PFSK-1 (cell line): ENCODE data around the gene OAT.

Experiments
- POLR2AphosphoS5 ChIP-seq: IDR thresholded peaks from 2 replicates; pipeline ENCODE4 v1.6.1; 2012; ENCODE audit warnings: low read depth, mild to moderate bottlenecking, control low read depth, low read length, moderate library complexity
- SIN3A ChIP-seq: IDR thresholded peaks from 2 replicates; pipeline ENCODE4 v1.6.1; 2012; ENCODE audit warnings: mild to moderate bottlenecking, low read length, moderate library complexity, borderline replicate concordance; ENCODE audit not compliant: insufficient read depth
- TF ChIP-seq, protein P1 (sequence below), 2 experiments: IDR thresholded peaks; 2 replicates each; pipeline versions ENCODE4 v1.6.1 to v1.8.0; 2011 to 2012; ENCODE audit warnings: low read depth in 2 of 2, low read length in 2 of 2, control low read depth in 1 of 2, inconsistent platforms in 1 of 2, mild to moderate bottlenecking in 1 of 2, moderate library complexity in 1 of 2; ENCODE audit not compliant: insufficient read depth in 1 of 2

GRCh38 chr10:124418726-124419501 is at the start of gene OAT:
- TF ChIP-seq POLR2AphosphoS5 = peak; percentile 90
- TF ChIP-seq, protein P1, sequence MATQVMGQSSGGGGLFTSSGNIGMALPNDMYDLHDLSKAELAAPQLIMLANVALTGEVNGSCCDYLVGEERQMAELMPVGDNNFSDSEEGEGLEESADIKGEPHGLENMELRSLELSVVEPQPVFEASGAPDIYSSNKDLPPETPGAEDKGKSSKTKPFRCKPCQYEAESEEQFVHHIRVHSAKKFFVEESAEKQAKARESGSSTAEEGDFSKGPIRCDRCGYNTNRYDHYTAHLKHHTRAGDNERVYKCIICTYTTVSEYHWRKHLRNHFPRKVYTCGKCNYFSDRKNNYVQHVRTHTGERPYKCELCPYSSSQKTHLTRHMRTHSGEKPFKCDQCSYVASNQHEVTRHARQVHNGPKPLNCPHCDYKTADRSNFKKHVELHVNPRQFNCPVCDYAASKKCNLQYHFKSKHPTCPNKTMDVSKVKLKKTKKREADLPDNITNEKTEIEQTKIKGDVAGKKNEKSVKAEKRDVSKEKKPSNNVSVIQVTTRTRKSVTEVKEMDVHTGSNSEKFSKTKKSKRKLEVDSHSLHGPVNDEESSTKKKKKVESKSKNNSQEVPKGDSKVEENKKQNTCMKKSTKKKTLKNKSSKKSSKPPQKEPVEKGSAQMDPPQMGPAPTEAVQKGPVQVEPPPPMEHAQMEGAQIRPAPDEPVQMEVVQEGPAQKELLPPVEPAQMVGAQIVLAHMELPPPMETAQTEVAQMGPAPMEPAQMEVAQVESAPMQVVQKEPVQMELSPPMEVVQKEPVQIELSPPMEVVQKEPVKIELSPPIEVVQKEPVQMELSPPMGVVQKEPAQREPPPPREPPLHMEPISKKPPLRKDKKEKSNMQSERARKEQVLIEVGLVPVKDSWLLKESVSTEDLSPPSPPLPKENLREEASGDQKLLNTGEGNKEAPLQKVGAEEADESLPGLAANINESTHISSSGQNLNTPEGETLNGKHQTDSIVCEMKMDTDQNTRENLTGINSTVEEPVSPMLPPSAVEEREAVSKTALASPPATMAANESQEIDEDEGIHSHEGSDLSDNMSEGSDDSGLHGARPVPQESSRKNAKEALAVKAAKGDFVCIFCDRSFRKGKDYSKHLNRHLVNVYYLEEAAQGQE (IDR thresholded peaks at IDR 0.05; ENCODE audit: insufficient read depth in 1 of 2, low read depth in 2 of 2, low read length in 2 of 2) = no peak
- no peak for TF ChIP-seq SIN3A
